RWPE2 (cell line): ENCODE results near the gene TENM4.

ENCODE experiments used
- ATAC-seq: fragments of 200-7000 bp; cut with Tn5 transposase; 3 replicates; pipeline ENCODE4 v1.9.1; 2021; ENCODE audit warnings: low read depth
- DNase-seq: peaks from one replicate; pipeline ENCODE4 v3.0.0-alpha.2; 2020; ENCODE audit warnings: low spot score
- H3K27ac ChIP-seq: fragments of 450-650 bp; 2 replicates; pipeline ENCODE4 v1.5.1; 2017; ENCODE audit warnings: mild to moderate bottlenecking; ENCODE audit not compliant: poor library complexity, severe bottlenecking
- H3K27me3 ChIP-seq: fragments of 250-450 bp; sonication (Bioruptor Pico); 2 replicates; pipeline ENCODE4 v1.5.1; 2021; ENCODE audit warnings: mild to moderate bottlenecking, moderate library complexity; ENCODE audit not compliant: insufficient read depth, poor library complexity, severe bottlenecking
- H3K36me3 ChIP-seq: fragments of 250-450 bp; sonication (Bioruptor Pico); 2 replicates; pipeline ENCODE4 v1.5.1; 2020; ENCODE audit warnings: low read depth, mild to moderate bottlenecking, moderate library complexity
- H3K4me1 ChIP-seq: fragments of 250-450 bp; sonication (Bioruptor Pico); 2 replicates; pipeline ENCODE4 v1.5.1; 2021; ENCODE audit warnings: mild to moderate bottlenecking, moderate library complexity; ENCODE audit not compliant: insufficient read depth, poor library complexity, severe bottlenecking
- H3K4me3 ChIP-seq: fragments of 250-450 bp; sonication (Bioruptor Pico); 2 replicates; pipeline ENCODE4 v1.5.1; 2021; ENCODE audit warnings: mild to moderate bottlenecking, moderate library complexity; ENCODE audit not compliant: severe bottlenecking
- H3K9me3 ChIP-seq: fragments of 250-450 bp; sonication (Bioruptor Pico); 2 replicates; pipeline ENCODE4 v1.5.1; 2021; ENCODE audit warnings: mild to moderate bottlenecking, moderate library complexity; ENCODE audit not compliant: severe bottlenecking
- CTCF ChIP-seq: fragments of 450-650 bp; IDR thresholded peaks from one replicate; pipeline ENCODE4 v1.5.1; 2017; ENCODE audit warnings: mild to moderate bottlenecking, moderate library complexity; ENCODE audit not compliant: poor library complexity, severe bottlenecking

TENM4 gene

GRCh38 chr11:79287952-79288351 lies 152.9 kb downstream of the TENM4 start:
- Histone ChIP-seq H3K36me3 (no peaks in the 10 kb centered on the region), H3K4me1 (no peaks in the 10 kb centered on the region), H3K4me3 (no peak overlapping the region), H3K27ac (no peak overlapping the region), H3K27me3 (no peaks in the 10 kb centered on the region), H3K9me3 (peaks cover 3% of the 10 kb centered on the region)
- ATAC-seq (no peak), DNase-seq (no peak)
- no peak for TF ChIP-seq CTCF

- DNase-seq (no peak), ATAC-seq (no peak)
- Histone ChIP-seq H3K9me3 (peaks cover 3% of the 10 kb centered on the region), H3K36me3 (no peaks in the 10 kb centered on the region), H3K27ac (no peak overlapping the region), H3K27me3 (no peaks in the 10 kb centered on the region), H3K4me1 (no peaks in the 10 kb centered on the region), H3K4me3 (no peak overlapping the region)
- no peak for TF ChIP-seq CTCF
Measured at GRCh38 chr11:79285756-79286155, 155.1 kb downstream of the TENM4 start.

- Histone ChIP-seq H3K27me3 (no peaks in the 10 kb centered on the region), H3K27ac (no peak overlapping the region), H3K4me1 (no peaks in the 10 kb centered on the region), H3K9me3 (no peaks in the 10 kb centered on the region), H3K36me3 (no peaks in the 10 kb centered on the region), H3K4me3 (no peak overlapping the region)
- TF ChIP-seq CTCF: no peak
- no peak for ATAC-seq
- no peak for DNase-seq
Measured at GRCh38 chr11:79276736-79277325, 164.0 kb downstream of the TENM4 start.

GRCh38 chr11:79274636-79275331 lies 166.0 kb downstream of the TENM4 start:
- H3K4me1 ChIP-seq: no peaks in the 10 kb centered on the region
- ATAC-seq (no peak), DNase-seq (no peak)
- H3K36me3 ChIP-seq: no peaks in the 10 kb centered on the region
- no peak overlapping the region for H3K4me3 ChIP-seq
- no peak overlapping the region for H3K27ac ChIP-seq
- no peaks in the 10 kb centered on the region for H3K9me3 ChIP-seq
- no peak for TF ChIP-seq CTCF
- H3K27me3 ChIP-seq: no peaks in the 10 kb centered on the region

- no peak overlapping the region for H3K27ac ChIP-seq
- no peaks in the 10 kb centered on the region for H3K9me3 ChIP-seq
- DNase-seq: no peak
- TF ChIP-seq CTCF: no peak
- no peak for ATAC-seq
- H3K4me1 ChIP-seq: no peaks in the 10 kb centered on the region
- H3K27me3 ChIP-seq: no peaks in the 10 kb centered on the region
- no peaks in the 10 kb centered on the region for H3K36me3 ChIP-seq
- H3K4me3 ChIP-seq: no peak overlapping the region
Measured at GRCh38 chr11:79273781-79274180, 167.0 kb downstream of the TENM4 start.
